Osteocyte (in vitro differentiated cells): ENCODE data around the gene LAD1. TPM values are rescaled to one million over a fixed set of nuclear protein-coding genes. Genes with fewer than 3 reads are reported as not detected.

Source experiments
- DNase-seq: peaks from one replicate; pipeline ENCODE4 v3.0.0; 2021; ENCODE audit warnings: mixed read lengths; ENCODE audit not compliant: unreplicated experiment; ENCODE audit errors: extremely low spot score
- H3K27ac Mint-ChIP-seq: one replicate; pipeline ENCODE4 v1.8.0; 2021; ENCODE audit warnings: mild to moderate bottlenecking, mixed read lengths; ENCODE audit not compliant: unreplicated experiment
- H3K27me3 Mint-ChIP-seq: one replicate; pipeline ENCODE4 v1.8.0; 2021; ENCODE audit warnings: mixed read lengths; ENCODE audit not compliant: unreplicated experiment
- H3K36me3 Mint-ChIP-seq: one replicate; pipeline ENCODE4 v1.8.0; 2021; ENCODE audit warnings: mixed read lengths; ENCODE audit not compliant: unreplicated experiment
- H3K4me1 Mint-ChIP-seq: one replicate; pipeline ENCODE4 v1.8.0; 2021; ENCODE audit warnings: mixed read lengths; ENCODE audit not compliant: unreplicated experiment
- H3K4me3 Mint-ChIP-seq: one replicate; pipeline ENCODE4 v1.8.0; 2021; ENCODE audit warnings: mild to moderate bottlenecking, moderate library complexity, mixed read lengths; ENCODE audit not compliant: unreplicated experiment
- H3K9me3 Mint-ChIP-seq: one replicate; pipeline ENCODE4 v1.8.0; 2021; ENCODE audit warnings: mixed read lengths; ENCODE audit not compliant: unreplicated experiment
- total RNA-seq: library from RNA; stranded (reverse); gene quantifications from 2 replicates; pipeline ENCODE4 v1.2.1, GENCODE V29; 2021
- TF ChIP-seq, protein P1 (sequence below): fragments of 200-600 bp; sonication (generic); IDR thresholded peaks from 2 replicates; pipeline ENCODE4 v1.5.0; 2021; ENCODE audit warnings: antibody characterized with exemption, mild to moderate bottlenecking, moderate library complexity

The LAD1 gene
- total RNA-seq, 1 donor from 2014 or later = 0.16 TPM

DNA sequence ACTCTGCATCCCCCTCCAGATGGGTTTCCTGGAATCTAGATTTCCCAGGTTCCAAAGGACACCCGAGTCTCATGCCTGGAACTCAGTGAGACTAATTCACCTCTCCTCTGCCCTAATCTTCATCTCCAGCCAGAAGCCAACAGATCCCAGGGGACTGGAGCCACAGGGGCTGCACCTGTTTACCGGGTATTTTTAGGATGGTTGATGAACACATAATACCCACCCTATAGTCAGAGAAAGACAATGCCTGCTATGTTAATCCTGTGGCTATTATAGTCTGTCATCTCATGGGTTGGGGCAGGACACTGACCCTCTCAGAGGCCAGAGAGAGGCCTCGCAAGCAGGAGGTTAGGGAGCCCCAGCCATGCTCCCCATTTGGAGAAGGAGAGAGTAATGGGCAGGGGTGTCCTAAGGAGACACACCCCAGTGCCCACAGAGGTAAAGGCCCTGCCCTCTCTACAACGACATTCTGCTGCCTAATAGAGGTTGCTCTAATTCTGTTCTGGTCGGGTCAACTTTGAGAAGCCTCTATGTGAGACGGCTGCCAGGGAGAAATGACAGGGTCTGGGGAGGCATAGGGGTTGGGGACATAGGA, 23.4 kb upstream of the LAD1 start:
- Mint-ChIP-seq H3K4me3 (no peak overlapping the region), H3K27ac (no peak overlapping the region)
- TF ChIP-seq, protein P1, sequence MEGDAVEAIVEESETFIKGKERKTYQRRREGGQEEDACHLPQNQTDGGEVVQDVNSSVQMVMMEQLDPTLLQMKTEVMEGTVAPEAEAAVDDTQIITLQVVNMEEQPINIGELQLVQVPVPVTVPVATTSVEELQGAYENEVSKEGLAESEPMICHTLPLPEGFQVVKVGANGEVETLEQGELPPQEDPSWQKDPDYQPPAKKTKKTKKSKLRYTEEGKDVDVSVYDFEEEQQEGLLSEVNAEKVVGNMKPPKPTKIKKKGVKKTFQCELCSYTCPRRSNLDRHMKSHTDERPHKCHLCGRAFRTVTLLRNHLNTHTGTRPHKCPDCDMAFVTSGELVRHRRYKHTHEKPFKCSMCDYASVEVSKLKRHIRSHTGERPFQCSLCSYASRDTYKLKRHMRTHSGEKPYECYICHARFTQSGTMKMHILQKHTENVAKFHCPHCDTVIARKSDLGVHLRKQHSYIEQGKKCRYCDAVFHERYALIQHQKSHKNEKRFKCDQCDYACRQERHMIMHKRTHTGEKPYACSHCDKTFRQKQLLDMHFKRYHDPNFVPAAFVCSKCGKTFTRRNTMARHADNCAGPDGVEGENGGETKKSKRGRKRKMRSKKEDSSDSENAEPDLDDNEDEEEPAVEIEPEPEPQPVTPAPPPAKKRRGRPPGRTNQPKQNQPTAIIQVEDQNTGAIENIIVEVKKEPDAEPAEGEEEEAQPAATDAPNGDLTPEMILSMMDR = no peak

GRCh38 chr1:201422026-201422425, 22.9 kb upstream of the LAD1 start:
- DNase-seq = no peak
- TF ChIP-seq, protein P1 = no peak

More for the DNA sequence above, 23.4 kb upstream of the LAD1 start:
- Mint-ChIP-seq H3K4me1 (peaks cover 29% of the 10 kb centered on the region), H3K9me3 (no peaks in the 10 kb centered on the region), H3K36me3 (no peaks in the 10 kb centered on the region), H3K27me3 (peaks cover 1% of the 10 kb centered on the region)
- DNase-seq = no peak

DNA sequence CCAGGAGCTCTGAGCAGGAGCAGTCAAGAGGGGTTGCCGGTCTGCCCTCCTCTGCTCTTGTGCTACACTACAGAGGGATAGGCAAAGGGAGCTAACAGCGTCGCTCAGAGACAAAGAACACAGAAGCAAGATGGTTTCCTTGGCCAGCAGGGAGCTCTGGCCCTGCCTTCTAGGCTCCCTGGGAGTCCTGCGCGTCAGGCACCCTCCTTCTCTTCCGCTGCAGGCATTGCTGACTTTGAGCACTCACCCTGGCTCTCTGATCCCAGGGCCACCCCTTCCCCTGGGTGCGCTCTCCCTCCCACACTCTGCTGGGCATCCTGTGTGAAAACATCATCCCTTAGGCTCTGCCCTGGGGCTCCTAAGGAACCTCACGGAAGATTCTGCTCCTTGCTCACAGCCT, 21.9 kb upstream of the LAD1 start:
- Mint-ChIP-seq H3K27ac (no peak overlapping the region), H3K36me3 (no peaks in the 10 kb centered on the region), H3K4me3 (no peak overlapping the region), H3K4me1 (peaks cover 29% of the 10 kb centered on the region), H3K9me3 (no peaks in the 10 kb centered on the region), H3K27me3 (peaks cover 15% of the 10 kb centered on the region)
- TF ChIP-seq, protein P1 = no peak
- no peak for DNase-seq

More at GRCh38 chr1:201422026-201422425, 22.9 kb upstream of the LAD1 start:
- Mint-ChIP-seq H3K27ac (no peak overlapping the region), H3K9me3 (no peaks in the 10 kb centered on the region), H3K36me3 (no peaks in the 10 kb centered on the region), H3K4me3 (no peak overlapping the region), H3K27me3 (peaks cover 5% of the 10 kb centered on the region), H3K4me1 (peaks cover 29% of the 10 kb centered on the region)

GRCh38 chr1:201420608-201421002, 21.5 kb upstream of the LAD1 start:
- H3K4me3 Mint-ChIP-seq = no peak overlapping the region
- peaks cover 19% of the 10 kb centered on the region for H3K27me3 Mint-ChIP-seq
- no peaks in the 10 kb centered on the region for H3K36me3 Mint-ChIP-seq
- peaks cover 29% of the 10 kb centered on the region for H3K4me1 Mint-ChIP-seq
- TF ChIP-seq, protein P1 = no peak
- H3K27ac Mint-ChIP-seq = no peak overlapping the region
- H3K9me3 Mint-ChIP-seq = no peaks in the 10 kb centered on the region
- DNase-seq = no peak

DNA sequence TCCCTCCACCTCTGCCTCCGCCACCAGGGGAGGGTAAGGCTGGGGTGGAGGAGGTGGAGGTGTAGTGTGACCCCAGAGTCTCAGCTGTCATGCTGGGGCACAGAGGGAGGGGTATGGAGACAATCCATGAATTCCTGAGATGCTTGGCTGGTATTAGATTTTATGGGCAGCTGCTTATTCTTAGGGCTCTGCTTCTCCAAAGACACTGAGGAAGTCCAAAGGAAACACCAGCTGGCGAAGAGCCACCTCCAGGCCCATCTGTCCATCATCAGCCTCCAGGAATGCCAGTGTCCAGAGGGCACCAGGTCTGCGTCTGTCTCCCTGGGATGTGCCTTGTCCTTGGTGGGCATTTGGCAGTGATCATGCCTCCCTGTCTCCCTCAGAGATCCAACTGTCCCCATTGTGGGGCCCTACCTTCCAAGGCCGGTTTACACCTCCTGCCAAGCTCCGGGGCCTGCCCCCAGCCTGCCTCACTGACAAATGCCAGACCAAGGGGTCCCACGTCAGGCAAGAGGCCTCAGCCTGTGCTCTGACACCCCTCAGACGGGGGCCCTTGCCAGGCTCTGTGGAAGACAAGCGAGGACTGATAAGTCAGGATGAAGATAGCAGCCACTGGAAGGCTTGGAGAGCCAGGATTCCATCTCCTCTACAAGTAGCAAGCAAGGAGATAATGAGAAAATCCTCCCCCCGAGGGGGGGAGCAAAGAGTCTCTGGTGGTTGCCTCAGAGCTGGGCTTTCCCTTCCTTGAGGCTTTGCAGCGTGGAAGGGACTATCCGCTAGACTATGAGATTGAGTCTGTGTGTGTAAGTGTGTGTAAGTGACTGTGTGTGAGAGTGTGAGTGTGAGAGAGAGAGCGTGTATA, 20.9 kb upstream of the LAD1 start:
- Mint-ChIP-seq H3K27ac (no peak overlapping the region), H3K4me3 (no peak overlapping the region), H3K36me3 (no peaks in the 10 kb centered on the region), H3K4me1 (peaks cover 29% of the 10 kb centered on the region), H3K27me3 (peaks cover 26% of the 10 kb centered on the region), H3K9me3 (no peaks in the 10 kb centered on the region)
- TF ChIP-seq, protein P1 = no peak
- no peak for DNase-seq
